Pulmonary artery endothelial cell (primary cell): Measurements from ENCODE around the gene DNAJC5. TPM values are rescaled to one million over a fixed set of nuclear protein-coding genes. Genes with fewer than 3 reads are reported as not detected.
"Not testable (repeated sequence)": the region's sequence is repeated elsewhere in the genome, so short reads cannot be mapped to it uniquely, and the experiment has no call there.

Experiments
- DNase-seq: peaks from one replicate; pipeline ENCODE4 v3.0.0-alpha.2; 2011; ENCODE audit warnings: low read depth, low spot score
- total RNA-seq: library from RNA; depleted of rRNA; stranded (reverse); fragments of >200 nt; gene quantifications from 2 replicates; pipeline ENCODE4 v1.2.3, GENCODE V29; 2014

The DNAJC5 gene
- total RNA-seq, 1 donor from 2014 or later = 113 TPM

DNA sequence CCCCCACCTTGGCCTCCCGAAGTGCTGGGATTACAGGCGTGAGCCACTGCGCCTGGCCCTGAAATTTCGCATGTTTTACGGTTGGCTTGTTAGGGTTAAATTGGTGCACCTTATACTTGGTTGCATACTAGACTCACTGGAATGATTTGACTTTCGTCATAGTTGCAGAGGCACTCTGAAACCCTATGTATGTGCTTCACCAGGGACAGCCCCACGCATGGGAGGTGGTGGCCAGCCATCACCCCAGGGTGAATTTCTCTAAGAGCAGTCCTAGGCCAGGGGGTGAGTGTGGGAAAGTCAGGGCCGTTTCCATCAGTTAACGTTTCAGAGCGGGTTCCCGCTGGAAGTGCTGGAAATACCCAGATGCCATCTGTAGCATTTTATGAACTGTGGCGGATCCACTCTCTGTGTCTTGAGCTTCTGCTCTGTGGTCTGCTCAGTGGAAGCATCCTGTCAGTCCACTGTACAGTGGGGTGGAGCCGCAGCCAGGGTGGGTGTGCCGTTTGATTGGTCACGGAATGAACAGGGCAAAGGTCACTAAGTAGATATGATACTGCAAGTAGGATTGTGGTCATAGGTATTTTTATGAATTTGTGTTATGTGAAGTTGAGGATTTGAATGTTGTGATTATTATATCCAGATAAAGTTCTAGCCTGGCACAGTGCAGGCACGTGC lies 13.2 kb downstream of the DNAJC5 start:
- no peak for DNase-seq

DNA sequence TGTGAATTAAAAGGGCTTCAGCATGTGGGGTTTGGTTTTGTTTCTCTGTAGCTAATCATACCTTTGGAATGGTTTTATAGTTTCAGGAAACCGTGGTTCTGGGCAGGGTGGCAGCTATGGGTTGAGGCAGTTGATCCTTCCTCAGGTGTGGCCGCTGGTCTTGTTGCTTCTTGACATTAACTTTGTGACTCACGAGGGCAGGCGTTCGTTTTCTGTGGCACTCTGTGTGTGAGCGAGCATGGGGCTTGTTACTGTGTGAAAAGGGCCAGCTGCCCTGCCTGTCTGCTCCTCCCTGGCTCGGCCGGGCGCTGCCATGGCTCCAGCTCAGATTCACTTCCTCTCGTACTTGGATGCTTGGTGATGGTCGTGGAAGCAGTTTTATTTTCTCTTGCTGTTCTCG lies 16.2 kb downstream of the DNAJC5 start:
- no peak for DNase-seq

DNA sequence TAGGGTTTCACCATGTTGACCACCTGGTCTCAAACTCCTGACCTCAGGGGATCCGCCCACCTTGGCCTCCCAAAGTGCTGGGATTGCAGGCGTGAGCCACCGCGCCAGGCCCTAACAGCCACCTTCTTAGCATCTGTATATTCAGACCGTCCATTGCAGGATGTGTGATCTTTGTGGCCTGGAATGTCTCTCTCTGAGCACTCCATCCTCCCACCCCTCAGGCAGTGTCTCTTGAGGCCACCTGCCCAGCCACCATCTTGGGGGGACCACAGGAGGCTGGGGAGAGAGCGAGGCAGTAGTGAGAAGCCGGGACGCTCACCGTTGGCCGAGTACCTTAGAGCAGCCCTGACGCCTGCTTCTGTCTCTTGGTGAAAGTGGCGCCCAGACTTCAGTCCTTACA lies 18.8 kb downstream of the DNAJC5 start:
- no peak for DNase-seq

DNA sequence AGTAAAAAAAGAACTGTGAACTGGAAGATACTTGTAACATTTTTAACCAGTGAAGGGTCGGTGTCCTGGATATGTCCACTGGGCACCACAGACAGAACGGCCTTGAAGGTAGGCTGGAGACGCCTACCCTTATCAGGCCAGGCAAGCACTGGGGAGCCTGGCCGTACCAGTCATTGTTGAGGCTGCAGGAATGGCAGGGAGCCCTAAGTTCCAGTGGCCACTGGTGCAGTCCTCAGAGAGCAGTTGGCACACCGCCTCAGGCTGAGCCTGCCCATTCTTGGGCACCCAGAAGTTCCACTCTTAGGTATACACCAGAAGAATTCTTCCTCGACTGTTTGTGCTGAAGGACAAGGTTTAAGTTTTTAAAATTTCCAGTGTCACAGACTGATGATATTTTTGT lies 20.5 kb downstream of the DNAJC5 start:
- no peak for DNase-seq

DNA sequence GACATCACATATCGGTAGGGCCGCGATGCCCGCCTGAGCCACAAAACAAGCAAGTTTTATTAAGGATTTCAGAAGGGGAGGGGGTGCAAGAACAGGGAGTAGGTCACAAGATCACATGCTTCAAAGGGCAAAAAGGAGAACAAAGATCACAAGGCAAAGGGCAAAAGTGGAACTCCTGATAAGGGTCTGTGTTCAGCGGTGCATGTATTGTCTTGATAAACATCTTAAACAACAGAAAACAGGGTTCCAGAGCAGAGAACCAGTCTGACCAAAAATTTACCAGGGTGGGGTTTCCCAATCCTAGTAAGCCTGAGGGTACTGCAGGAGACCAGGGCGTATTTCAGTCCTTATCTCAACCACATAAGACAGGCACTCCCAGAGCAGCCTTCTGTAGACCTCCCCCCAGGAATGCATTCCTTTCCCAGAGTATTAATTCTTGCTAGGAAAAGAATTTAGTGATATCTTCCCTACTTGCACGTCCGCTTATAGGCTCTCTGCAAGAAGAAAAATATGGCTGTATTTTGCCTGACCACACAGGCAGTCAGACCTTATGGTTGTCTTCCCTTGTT lies 21.5 kb downstream of the DNAJC5 start:
- not testable (repeated sequence) for DNase-seq

DNA sequence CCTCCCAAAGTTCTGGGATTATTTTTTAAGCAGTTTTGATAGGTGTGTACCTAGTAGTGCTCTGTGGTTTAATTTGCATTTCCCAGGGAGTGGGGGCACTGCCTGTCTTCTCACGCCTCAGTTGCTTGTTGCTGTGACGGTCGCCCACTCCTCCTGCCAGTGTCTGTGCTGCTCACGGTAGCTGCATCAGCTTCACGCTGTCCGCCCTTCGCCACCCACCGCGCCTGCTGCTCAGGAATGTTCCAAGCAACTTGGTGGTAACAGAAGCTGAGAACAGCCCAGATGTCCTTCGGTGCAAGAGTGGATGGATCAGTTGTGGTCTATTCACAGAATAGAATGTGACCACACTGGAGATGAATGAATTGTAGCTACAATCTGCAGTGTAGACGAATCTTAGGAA lies 22.9 kb downstream of the DNAJC5 start:
- no peak for DNase-seq

DNA sequence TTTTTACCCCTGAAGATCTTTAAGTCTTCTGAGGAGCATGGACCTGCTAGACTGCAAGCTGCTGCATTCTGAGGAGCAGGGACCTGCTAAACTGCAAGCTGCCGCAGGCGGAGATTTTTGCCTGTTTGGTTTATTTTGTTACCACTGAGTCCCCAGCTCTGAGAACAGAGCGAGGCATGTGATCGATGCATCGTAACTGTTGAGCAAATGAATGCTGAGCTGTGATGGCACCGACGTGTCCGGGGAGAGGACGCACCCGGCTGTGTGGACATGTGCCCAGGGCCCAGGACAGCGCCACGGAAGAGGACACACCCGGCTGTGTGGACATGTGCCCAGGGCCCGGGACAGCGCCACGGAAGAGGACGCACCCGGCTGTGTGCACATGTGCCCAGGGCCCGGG lies 24.2 kb downstream of the DNAJC5 start:
- no peak for DNase-seq

DNA sequence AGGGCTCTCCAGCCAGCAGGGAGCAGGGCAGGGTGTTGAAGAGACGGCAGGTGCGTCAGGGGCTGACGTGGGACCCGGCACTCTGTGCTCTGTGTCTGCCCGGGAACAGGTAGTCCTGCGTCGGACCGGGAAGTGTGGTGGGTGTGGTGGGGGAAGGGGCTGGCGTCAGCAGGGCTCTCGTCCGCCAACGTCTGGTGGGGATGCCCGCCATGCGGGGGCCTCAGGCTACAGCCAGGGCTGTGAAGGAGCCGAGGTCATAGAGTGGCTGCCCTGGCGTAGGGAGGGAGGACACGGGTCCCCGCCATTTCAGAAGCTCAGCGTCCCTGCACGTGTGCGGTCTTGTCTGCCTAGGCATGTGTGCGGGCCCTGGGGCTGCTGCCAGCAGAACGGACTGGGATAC lies 25.3 kb downstream of the DNAJC5 start:
- DNase-seq = no peak

DNA sequence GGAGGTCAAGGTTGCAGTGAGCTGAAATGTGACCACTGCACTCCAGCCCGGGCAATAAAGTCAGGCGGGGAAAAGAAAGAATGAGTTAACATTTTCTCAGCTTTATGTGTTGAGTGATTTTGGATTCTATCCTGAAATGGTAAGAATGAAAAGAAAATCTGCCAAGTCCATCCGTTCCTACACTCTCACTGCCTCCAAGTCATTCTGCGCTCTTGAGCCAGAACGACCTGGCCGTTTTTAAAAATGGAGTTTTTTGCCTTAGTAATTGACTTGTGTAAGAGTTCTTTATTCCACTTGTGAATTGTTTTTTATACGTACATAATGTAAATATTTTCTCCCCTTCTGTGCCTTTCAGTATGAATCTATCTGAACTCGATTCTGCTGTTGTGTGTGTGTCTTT lies 28.7 kb downstream of the DNAJC5 start:
- no peak for DNase-seq

DNA sequence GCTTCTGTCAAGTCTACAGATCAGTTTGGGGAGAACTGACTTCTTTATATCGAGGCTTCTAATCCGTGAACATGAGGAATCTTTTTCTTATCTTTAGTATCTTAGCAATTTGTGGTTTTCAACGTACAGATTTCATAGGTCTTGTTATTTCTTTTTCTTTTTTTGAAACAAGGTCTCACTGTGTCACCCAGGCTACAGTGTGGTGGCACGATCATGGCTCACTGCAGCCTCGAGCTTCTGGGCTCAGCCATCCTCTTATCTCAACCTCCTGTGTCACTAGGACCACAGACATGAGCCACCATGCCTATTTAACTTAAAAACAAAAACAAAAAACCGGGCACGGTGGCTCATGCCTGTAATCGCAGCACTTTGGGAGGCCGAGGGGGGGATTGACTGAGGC lies 29.3 kb downstream of the DNAJC5 start:
- DNase-seq = no peak

DNA sequence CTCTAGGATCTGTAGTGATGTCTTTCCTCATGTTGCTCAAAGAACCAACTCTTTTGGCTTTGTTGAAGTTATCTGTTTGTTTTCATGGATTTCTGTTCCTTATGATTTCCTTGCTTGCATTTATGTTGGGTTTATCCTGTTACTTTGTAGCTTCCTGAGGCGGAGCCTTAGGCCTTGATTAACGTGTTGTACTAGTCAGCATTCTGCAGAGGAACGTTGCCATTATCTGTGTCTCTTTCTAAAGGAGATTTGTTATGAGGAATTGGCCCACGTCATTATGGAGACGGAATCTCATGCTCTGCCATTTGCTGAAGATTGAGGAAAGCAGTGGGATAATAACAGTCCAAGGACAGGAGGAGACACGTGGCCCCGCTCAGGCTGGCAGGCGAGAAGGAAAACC lies 31.4 kb downstream of the DNAJC5 start:
- no peak for DNase-seq

DNA sequence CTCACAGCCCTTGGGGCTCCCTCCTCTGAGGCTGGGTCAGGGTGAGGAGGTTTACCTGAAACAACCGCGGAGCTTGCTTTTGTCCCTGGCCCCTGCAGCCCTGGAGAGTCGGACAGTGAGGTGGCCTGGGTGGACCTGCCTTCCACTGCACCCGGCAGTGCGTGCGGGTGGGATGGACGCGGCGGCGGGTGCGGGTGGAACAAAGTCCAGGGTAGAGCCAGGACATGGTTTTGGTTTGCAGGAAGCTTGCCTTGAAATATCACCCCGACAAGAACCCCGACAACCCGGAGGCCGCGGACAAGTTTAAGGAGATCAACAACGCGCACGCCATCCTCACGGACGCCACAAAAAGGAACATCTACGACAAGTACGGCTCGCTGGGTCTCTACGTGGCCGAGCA lies 34.1 kb downstream of the DNAJC5 start:
- DNase-seq = no peak

DNA sequence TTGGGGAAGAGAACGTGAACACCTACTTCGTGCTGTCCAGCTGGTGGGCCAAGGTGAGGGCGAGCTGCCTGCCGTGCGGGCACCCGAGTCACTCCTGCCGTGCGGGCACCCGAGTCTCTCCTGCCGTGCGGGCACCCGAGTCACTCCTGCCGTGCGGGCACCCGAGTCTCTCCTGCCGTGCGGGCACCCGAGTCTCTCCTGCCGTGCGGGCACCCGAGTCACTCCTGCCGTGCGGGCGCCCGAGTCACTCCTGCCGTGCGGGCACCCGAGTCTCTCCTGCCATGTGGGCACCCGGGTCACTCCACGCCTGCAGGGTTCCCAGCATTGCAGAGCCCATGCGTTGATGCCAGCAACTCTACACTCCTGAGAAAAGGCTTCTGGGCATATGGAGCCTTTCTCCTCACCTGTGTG lies 34.6 kb downstream of the DNAJC5 start:
- not testable (repeated sequence) for DNase-seq

DNA sequence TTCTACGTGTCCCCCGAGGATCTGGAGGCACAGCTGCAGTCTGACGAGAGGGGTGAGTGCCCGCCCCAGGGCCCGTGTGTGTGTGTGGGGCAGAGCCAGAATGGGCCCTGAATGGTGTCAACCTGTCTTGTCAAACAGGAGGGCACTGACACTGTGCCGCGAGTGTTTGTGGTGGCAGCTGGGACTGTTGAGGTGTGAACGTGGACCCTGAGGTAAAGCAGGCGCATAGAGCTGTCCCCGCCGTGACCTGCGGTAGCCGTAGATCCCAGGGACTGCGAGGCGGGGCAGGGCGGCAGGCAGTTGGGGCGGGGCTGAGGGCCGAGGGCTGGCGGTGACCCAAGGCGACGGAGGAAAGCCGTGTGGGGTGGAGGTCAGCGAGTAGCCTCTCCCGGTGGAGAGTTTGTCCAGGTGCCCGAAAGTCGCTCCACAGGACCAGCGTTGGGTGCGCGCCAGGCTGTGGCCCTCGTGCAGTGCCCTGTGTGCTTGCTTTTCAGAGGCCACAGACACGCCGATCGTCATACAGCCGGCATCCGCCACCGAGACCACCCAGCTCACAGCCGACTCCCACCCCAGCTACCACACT lies 36.1 kb downstream of the DNAJC5 start:
- no peak for DNase-seq

DNA sequence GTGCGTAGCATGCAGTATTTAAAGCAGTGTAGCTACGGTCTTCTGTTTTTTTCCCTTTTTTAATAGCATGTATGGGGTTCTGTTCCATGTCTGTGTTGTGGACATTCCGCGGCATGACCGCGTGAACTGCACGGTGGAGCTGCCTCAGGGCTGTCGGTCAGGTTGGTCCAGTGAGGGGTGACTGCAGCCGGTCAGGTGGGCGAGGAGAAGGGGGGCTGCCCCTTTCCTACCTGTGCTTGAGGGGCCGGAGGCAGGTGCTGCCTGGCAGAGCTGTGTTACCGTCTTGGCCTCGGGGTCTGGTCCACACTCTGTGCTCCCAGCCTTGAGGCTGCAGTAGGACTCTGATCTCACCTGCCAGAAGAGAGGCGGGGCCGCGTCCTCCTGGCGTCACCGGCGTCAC lies 36.8 kb downstream of the DNAJC5 start:
- DNase-seq = no peak

DNA sequence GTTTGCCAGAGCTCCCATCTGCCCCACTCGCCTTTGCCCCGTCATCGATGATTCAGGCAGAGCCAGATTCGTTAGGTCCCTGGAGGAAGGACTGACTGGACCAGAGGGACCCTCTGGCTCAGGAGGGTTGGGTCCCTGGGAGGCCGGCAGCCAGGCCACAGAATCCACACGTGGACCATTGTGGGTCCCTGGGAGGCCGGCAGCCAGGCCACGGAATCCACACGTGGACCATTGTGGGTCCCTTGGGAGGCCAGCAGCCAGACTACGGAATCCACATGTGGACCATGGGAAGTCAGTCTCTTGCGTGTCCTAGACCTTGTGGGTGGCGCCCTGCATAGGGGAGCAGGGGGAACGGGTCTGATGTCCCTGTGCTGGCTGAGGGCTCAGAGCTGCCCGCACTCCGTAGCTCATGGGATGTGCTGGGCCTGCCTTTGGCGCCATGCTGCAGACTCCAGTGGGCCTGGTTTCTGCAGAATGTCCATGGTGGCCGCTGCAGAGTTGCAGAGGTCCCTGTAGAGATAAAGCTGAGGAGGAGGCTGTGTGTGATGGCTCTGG lies 37.8 kb downstream of the DNAJC5 start:
- DNase-seq = no peak

DNA sequence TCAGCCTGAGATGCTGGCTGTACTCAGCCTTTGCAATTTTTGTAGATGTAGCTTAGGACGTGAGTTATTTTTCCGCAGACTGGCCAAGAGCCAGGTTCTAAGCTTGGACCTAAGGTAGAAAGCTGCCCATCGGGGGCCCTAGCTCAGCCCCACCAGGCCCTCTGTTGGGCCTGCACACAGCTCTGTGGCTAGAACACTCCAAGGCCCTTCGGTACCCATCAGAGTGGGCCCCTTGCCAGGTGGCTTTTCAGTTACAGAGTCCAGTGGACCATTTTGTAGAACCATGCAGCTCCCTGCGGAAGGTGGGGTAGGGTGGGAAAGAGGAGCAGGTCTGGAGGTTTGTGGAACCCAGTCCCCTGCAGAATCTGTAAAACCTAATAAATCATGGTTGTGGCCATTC lies 38.7 kb downstream of the DNAJC5 start:
- DNase-seq = no peak

DNA sequence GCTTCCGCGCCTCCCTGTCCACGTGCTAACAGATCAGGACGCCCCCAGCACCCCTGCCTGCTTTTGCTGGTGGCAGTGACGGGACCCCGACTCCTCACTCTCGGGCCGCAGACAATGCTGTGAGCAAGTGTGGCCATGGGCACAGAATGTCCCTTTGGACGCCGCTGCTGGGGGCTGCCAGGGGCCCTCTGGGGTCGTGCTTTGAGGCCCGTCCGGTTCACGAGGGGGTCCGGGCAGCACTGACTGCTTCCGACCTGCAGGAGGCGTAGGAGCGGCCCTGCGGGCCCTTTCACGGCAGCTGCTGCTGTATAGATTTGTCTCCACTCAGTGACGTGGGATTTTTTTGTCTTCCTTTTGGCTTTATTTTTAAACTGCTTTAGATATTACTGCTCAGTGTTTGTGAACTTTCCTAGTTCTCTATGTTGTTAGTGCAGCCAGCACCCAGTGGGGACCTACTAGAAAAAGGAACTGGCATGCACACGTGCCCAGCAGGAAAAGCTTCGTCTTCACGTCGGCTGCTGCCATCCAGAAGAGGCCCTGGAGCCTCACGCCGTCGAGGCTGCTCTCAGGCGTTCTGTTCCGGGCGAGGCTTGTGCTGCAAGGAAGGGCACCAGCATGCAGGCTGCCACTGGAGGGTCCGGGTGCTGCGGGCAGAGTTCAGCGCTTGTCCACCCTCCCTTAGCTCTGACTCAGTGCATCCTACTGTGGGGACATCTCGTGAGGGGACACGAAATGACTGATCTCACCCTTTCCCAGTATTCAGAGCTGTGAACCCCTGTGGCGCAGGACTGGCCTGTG lies 39.5 kb downstream of the DNAJC5 start:
- DNase-seq = no peak

DNA sequence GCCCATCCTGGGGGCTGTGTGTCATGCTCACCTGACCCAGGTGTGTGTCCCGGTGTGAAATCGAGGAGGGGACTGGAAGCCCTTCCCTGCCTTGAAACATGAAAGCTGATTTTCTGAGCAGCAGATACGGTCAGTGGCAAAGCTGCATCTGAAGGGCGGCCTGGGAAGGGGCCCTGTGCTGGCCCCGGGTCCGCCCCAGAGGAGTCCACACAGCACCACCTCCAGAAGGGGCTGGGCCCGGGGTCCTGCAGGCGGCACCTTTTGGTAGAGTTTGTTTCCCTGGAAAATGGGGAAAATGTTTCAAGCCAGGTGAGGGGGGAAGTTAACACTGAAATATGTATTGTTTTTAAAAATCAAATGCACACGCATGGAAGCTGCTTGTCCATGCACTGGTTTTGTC lies 40.5 kb downstream of the DNAJC5 start:
- DNase-seq = no peak

DNA sequence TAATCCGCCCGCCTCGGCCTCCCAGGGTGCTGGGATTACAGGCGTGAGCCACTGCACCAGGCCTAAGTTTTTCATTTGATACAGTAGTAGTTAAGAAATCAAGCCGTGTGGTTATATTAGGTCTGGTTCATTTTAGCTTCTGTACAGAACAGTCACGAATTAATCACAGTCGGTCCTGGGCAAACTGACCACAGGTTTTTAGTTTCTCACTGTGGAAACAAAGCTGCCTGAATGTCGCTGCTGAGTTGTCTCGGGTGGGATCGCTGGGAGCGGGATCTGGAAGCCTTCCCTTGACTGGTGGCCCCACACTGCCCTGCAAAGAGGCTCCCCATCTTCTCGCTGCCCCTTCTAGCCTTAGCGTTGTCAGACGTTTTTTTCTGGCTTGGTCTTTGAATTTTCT lies 42.7 kb downstream of the DNAJC5 start:
- no peak for DNase-seq

DNA sequence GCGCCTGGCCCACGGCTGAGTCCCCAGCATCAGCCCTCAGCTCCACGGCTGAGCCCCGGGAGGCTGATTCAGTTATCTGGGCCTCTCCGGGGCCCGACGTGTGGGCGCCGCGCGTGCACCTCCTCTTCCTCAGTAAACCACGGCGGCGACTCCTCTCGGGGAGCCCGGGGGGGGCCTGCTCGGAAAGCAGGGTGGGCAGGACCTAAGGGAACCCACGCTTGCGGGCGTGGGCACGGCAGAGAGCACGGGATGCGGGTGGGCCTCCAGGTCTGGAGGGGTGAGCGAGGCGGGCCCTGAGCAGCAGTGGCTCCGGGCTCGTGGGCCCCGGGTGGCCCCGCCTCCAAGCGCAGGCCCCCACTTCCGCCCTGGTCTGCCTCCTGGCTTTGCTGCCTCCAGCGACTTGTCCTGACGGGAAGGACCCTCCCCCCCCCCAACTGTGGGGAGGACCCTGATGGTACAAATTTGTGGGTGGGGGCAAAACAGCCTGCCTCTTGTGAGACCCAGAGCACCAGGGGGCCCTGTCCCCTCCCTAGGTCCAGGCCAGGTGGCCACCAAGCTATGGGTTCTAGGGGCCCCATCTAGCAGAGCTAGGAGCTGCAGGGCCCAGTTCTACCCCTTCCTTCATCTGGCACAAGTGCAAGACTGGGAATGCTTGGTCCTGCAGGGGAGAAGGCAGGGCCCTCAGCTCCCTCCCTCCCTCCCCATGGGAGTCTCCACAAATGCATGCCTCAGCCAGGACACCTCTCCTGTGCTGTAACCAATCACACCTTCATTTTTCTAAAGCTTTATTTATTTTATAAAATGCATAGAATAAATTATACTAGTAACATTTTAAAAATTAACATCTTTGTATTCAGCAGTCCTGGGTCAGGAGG lies 44.4 kb downstream of the DNAJC5 start:
- no peak for DNase-seq
